Renal cortical epithelial cell (primary cell): Measurements from ENCODE around the gene DAPK1. TPM values are rescaled to one million over a fixed set of nuclear protein-coding genes. Genes with fewer than 3 reads are reported as not detected.
A peak's percentile ranks its signal among the peaks of the same experiment; 100 is the strongest.

Source experiments
- DNase-seq: peaks from one replicate; pipeline ENCODE4 v3.0.0-alpha.2; 2011; ENCODE audit warnings: low read depth
- total RNA-seq: library from RNA; depleted of rRNA; stranded (reverse); fragments of >200 nt; gene quantifications from 2 replicates; pipeline ENCODE4 v1.2.3, GENCODE V29; 2014

The DAPK1 gene
- total RNA-seq, 1 donor from 2014 or later, result 263 TPM

DNA sequence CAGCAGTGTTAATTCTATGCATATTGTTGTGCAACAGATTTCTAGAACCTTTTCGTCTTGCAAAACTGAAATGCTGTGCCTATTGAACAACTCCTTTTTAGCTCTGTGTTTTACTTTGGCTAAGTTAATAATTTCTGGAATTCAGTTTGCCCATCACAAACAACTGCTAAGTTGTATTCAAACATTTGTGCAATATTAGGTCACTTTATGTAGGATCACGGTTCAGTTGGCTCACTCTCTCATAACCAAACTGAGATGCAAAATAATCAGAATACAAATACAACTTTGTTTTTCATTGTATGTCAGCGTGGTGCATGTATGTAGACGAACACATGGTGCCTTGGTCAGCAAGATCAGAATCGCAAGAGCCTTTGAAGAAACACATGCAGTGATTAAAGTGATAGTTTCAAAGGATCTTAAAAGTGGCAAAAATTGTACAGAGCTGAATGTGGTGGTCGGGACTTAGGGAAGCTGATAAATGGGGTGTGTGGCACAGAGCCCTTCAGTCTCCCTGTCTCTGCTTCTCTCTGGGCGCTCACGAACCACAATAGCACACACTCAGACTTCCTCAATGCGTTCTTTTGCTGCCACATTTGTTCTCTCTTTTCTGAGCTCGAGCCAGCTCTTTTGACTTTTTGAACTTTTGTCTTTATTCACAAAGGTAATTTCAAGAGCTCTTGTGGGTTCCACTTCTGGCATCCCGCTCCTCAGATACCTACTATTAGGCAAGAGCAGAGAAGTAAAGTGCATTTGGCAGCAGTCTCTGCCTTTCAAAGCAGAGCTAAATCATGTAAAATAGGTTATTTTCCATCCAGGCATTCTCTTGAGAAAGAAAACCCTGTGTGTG, 115.8 kb downstream of the DAPK1 start:
- DNase-seq, result peak; percentile 92

DNA sequence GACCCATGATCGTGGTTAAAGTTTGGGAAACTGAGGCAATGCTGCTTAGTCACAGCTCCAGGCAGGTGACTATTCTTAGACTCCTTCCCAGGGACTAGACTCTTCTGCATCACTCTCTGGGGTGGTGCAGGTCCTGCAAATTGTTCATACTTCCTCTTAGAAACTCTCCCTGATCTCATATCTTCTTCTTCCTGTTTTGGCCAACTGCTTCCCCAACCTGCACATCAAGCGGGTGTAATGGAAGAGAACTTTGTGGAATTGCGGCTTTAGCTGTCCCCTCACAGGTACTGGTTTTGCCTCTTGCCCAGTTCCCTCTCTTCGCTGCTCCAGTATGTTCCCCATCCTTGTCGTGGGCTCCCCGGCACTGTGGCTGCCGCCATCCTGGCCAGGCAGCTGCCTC, 116.7 kb downstream of the DAPK1 start:
- DNase-seq, result no peak

DNA sequence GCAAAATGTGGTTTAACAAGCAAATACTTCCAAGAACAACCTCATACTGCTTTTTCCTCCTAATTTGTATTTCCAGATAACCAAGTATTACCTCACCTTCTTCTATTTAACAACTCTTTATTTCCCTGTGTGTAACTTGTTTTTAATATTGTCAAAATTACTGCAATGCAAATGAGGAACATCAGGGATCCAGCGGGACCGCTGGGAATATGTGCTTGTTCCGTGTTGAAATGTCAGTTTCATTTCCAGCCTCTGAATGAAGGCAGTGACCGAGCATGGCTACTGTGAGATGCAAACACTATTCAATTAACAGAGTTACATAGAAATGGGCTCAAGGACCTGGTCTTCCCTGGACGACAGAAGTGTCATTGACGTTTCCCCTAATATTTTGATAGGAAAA, 117.5 kb downstream of the DAPK1 start:
- DNase-seq, result no peak

DNA sequence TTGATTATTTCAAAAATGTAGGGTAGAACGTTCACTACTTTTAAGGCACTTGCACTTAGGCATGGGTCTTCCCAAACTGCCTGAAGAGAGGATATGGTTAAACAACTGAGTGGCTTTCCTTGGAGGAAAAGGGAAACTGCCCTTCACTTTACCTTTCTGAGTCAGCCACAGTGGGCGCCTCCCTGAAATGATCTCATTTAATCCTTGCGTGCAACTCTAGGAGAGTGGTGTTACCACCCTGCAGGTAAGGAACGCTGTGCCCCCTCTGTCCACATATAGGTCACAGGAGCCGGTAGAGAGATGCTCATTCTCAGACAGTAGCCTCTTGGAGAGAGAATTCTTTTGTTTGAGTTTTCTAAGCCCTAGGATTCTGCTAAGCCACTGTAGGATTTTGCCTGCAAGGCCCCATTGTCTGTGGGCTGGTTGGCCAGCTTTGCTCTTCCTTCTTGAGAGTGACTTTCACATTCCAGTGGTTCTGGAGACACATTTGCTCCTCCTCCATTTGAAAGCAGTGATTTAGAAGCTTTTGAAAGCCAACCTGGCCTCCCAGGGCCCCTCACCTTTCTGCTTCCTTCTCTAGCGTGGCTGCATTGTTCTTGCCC, 118.0 kb downstream of the DAPK1 start:
- DNase-seq, result no peak

DNA sequence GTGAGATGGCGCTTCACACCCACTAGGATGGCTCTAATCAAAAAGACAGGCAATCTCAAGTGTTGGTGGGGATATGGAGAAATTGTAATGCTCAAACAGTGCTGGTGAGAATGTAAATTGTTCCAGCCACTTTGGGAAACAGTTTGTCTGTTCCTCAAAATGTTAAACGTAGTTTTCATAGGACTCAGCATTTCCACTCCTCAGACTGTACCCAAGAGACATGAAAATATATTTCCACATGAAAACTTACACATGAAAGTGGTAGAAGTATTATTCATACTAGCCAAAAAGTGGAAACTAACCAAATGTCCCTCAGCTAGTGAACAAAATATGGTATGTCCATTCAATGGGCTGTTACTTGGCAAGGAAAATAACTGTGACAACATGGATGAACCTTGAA, 120.6 kb downstream of the DAPK1 start:
- no peak for DNase-seq

DNA sequence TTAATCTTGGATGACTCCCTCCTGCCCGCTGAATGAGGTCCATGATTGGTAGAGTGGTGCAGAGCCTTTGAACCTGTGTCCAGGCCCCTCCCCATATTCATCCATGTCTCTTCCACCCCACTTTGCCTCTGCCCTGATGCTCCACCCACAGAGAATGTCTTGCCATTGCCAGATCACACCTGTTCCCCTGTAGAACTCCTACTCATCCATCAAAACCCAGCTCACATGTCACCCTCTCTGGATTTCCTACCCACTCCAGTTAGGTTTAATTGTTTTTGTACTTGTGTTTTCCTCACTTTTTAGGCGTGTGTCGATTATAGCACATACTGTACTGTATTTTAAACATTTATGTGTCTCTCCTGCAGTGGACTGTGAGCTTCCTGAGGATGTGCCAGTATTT, 121.3 kb downstream of the DAPK1 start:
- no peak for DNase-seq

DNA sequence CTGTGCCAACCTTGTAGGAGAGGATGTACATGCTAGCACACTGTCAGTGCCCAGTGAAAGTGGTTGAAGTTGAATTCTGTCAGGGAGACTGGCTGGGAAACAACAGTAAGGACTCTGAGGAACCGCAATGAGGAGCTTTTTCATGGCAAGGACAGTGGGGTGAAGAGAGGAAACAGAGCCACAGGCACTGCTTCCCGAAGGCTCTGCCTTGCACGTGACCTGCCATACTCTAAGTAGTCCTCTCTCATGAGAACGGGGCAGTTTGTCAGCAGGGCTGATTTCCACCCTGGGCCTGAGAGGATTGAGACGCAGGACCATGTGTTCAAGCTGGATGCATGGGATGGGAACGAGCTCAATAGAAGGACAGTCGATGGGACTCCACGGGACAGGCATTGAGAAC, 121.7 kb downstream of the DAPK1 start:
- no peak for DNase-seq

DNA sequence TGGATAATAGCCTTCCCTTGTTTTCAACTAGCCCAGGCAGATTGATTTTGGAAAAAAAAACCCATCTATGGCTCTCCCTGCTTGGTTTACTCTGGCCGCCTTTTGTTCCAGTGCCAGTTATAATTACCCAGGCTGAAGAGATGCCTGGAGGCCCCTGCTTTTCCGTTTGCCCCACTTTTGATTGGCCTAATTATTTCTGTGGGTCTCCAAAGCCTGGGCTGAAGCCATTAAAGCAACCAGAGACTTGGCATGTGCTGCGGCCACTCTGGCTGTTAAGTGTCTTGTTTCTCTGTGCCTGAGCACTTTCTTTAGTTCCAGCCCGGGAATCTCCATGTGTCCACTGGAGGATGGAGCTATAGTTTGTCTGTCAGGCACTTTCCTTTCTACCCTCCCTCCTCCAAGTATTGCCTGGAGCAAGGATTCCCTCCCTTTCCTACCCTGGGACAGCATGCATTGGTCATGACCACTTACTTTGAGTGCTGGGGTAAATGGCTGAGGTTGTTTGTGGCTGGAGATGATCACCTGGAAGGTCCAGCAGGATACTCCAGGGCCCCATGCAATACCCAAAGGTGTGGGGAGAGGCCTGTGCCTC, 123.2 kb downstream of the DAPK1 start:
- DNase-seq, result no peak

DNA sequence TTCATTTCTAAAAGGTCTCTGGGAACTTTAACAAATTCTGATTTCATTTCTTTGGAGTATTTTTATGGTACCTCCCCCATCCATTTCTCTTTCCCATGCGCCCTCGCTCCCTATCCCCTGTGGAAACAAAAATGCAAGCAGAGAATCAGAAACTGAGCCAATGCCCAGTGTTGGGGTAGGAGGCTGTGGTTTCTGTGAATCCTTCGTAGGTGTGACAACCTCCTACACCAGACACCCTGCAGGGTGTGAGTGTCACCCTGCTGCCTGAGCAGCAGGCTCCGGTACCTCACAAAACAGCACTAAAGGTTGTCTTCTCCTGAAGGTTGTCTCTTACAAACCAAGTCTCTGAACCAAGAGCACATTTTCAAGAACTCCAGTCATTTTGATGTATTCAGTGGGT, 124.4 kb downstream of the DAPK1 start:
- DNase-seq, result no peak

DNA sequence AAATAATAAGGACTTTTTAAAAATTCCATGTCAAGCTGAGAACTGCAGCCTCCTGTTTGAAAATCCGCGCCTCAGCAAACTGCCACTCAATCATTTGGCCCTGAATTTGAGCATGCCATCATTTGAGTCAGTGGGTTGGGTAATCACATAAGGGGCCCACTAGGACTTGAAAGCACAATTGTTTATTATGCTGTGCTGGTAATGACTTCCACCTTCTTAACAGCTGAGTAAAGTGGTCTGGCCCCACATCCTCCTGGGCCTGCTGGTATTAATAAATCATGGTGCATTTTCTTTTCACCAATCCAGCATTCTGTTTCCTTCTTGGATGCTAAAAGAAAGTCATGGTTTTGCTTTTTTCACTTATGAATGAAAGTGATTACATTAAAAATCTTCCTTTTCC, 125.3 kb downstream of the DAPK1 start:
- no peak for DNase-seq

DNA sequence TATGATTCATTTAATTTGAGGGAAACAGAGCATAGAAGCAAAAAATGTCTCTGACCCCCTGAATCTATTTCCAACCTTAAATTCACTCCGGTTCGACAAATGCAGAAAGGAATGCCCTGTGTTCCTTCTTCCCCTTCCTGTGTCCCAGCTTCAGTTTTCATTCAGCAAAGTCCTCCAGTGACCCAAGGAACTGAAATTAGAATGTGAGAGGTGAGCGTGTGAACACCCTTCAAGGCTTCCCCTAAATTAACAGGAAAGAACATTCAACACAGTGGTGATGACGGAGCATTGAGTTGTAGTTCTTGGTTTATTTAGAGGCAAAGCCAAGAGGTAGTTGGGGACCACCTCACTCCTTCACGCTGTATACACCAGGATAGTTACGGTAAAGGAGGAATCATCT, 130.7 kb downstream of the DAPK1 start:
- no peak for DNase-seq

DNA sequence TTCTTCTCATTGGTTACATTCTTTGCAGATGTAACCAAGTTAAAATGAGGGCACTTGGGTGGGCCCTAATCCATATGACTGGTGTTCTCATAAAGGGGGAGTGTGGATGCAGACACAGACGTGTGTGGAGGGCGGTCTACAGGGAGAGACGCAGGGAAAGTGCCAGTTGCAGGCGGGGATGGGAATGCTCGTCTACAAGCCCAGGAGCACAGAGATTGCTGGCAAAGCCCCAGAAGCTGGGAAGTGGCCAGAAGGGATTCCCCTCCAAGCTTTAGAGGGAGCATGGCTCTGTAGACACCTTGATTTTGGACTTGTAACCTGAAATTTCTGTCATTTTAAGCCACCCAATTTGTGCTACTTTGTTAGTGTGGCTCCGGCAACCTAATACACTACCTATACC, 131.4 kb downstream of the DAPK1 start:
- DNase-seq, result no peak

DNA sequence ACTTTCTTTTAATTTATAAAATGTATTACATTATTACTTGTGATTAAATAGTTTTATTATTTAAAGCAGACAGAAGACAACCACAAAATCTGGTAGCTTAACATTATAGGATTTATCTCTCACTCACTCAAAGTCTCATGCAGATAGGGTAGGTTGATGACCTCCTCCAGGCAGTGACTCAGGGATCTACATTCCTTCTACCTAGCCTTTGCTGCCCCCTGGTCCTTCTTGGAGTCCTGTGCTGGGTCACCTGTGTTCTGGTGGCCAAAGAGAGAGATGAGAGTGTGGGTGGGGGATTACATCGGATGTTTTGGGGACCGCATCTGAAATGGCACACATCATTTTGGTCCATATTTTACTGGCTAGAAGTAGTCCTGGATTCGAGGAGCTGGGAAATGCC, 132.6 kb downstream of the DAPK1 start:
- DNase-seq, result no peak

DNA sequence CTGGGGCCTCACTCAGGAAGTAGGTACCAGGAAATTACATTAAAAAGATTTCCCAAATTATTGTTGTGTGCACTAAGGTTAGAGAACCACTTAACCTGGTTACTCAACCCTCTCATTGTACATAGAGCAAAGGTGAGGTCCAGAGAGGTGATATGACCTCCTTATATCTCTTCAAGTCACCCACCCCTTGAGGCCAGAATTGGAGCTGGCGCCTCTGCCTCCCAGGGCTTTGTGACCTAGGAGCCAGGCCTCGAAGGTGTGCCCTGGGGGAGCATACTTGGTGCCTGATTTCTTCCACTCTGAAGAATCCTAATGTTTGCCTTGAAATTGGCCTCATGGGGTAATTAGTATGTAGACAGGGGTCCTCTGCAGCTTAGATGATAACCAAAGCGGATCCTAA, 133.2 kb downstream of the DAPK1 start:
- DNase-seq, result no peak

DNA sequence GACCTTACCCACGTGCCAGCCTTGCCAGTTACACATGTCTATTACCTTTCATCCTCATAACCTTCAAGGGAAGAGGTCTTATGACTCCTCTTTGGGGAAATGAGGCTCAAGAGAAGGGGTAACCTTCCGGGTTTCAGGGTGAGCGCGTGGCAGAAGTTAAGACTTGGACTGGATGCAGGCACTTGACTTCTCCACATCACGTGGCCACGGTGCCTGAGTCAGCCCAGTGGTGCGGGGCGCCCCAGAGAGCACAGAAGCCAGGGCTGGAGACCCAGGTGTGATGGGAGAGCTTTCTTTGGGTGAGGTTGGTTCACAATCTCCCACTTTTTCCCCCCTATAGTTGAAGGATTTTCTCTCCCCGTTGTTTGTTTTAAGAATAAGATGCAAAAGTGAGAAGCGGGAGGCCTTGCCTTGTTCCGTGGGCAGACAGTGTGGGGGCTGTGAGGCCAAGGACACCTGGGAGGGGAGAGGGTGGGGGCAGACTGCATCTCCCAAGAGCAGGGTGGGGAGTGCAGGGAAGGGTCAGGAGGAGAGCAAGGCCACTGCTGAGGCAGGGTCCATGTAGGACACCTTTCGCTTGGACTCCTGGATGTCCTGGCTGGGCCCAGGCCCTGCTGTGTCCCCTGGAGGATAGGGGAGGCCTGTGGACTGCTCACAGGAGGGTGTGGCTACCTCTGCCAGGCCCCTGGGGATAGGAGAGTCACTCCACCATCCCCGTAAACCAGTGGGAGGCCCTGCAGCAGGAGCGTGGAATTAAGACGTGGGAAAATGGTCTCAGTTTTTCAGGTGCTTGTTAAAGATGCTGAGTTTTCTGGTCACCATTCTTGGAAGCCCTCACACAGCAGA, 138.2 kb downstream of the DAPK1 start:
- no peak for DNase-seq

DNA sequence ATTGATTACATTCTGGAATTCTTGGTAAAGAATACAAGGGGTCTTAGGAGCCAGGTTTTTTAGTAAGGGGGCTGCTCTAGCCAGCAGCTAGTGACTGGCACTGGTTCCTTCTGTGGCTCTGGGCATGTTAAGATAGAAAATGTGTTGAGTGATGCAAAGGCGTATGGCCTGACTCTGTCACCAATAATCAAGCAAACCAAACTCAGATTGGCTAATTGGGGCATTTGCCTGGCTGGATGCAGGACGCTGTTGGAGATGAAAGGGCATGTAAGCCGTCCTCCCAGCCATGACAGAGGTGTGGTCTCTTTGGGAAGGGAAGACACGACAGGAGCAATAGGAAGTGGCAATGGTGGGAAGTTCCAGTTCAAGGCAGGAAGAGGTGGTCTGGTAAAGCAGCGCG, 140.6 kb downstream of the DAPK1 start:
- DNase-seq, result no peak

DNA sequence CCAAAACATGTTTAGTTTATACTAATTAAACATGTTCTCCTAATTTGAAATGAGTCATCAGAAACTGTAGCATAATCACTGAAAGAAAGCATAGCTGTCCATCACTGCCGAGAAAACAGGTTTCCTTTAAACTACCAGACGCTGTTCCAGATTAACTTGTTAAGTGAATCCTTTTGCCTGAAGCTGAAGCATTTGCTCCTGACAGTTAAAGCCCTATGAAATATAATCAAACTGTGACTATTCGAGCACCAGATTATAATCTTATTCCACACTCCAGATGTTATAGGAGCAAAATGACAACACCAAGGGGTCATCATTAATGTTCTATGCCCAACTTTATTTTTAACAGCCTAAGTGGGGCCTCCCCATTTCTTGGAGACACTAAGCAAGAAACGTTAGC, 142.3 kb downstream of the DAPK1 start:
- no peak for DNase-seq

DNA sequence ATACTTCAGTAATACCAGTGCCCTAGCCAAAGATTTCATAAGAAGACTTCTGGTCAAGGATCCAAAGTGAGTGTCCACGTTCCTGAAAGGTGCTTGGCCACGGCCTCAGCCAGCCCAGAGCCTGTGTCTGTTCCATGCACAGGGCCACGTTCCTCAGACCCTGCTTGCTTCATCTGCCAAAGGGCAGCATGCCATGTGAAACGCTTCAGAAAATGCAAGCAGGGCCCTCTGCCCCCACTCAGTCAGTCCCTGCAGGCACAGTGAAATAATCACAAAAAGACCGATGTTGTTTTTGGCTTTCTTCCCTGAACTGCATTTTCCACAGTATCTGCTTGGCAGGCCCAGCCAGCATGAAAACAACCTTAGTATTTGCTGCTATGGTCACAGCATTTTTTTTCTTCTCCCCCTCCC, 142.7 kb downstream of the DAPK1 start:
- peak; percentile 87 for DNase-seq

DNA sequence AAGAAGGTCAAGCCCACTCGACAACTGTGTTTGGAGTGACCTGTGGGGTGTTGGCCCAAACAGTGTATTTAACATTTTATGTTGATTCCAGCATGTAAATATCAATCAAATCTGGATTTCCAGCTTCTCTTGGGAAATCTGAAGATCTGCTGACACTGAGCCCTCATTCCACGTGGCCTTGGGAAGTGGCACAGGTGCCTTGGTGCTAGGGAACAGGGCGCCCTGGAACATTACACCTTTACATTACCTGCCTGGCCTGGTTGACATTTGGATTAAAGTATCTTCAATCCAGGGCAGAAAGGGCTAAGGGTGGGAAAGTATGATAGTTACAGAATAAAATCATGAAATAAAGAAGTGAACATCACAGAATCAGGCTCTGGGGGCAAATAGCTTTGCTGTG, 143.4 kb downstream of the DAPK1 start:
- no peak for DNase-seq

DNA sequence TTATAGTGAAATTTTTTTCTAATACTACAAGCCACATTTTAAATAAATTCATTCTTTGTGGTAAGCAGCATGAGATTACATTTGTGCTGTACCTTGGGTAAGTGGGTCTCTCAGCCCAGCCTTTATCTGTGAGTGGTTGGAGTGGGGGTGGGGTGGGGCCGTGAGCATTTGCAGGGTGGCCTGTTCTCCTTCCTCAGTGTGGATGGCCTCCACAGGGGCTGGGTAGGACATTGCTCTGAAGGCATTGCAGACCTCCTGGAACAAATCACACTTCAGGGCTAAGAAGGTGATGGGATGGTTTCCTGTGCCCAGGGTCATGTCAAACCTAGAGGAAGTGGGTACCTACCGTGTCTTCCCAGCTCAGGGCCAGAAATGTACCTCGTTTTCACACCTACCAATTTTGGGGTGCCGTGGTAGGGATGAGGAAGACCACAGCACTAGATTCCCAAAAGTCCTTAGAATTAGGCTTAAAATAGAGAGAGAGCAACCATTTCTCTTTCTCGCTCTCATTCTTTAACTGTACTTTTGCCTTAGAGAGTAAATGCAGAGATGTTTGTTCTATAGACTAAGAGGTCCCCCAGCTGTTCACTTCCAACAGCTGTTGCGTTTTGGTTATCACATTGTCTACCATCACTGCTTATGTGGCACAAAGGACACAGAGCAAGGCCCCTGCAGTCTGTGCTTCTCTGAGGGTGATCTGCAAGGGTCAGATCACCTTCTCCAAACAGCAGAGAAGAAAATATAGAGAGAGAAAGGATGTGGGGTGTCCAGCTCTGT, 144.9 kb downstream of the DAPK1 start:
- no peak for DNase-seq

DNA sequence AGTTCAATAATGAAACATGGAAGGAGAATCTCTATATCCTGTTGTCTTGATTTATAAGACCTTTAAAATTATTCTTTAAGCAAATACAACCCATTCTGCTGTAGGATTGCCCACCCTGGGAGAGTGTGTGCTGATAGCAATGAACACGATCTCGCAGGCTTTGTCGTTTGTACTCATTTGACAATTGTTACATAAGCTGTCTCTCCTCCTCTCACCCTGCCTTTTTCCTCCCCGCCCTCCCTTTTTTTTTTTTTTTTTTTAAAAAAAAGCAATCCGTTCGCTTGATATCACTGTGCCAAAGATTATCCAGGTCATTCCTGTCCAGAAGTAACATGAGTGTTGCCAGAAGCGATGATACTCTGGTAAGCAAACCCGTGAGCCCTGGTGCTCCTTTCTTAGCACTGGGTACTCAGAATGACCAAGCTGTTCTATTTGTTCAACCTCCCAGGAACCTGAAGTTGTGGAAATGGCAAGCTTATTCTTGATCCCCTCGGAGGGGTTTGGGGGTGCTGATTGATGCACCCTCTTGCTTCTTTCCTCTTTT, 145.5 kb downstream of the DAPK1 start:
- no peak for DNase-seq
